RWPE2 (cell line): ENCODE measurements around the gene IGF2BP1.

Experiments used
- ATAC-seq: fragments of 200-7000 bp; cut with Tn5 transposase; 3 replicates; pipeline ENCODE4 v1.9.1; 2021; ENCODE audit warnings: low read depth
- DNase-seq: peaks from one replicate; pipeline ENCODE4 v3.0.0-alpha.2; 2020; ENCODE audit warnings: low spot score
- H3K27ac ChIP-seq: fragments of 450-650 bp; 2 replicates; pipeline ENCODE4 v1.5.1; 2017; ENCODE audit warnings: mild to moderate bottlenecking; ENCODE audit not compliant: poor library complexity, severe bottlenecking
- H3K27me3 ChIP-seq: fragments of 250-450 bp; sonication (Bioruptor Pico); 2 replicates; pipeline ENCODE4 v1.5.1; 2021; ENCODE audit warnings: mild to moderate bottlenecking, moderate library complexity; ENCODE audit not compliant: insufficient read depth, poor library complexity, severe bottlenecking
- H3K36me3 ChIP-seq: fragments of 250-450 bp; sonication (Bioruptor Pico); 2 replicates; pipeline ENCODE4 v1.5.1; 2020; ENCODE audit warnings: low read depth, mild to moderate bottlenecking, moderate library complexity
- H3K4me1 ChIP-seq: fragments of 250-450 bp; sonication (Bioruptor Pico); 2 replicates; pipeline ENCODE4 v1.5.1; 2021; ENCODE audit warnings: mild to moderate bottlenecking, moderate library complexity; ENCODE audit not compliant: insufficient read depth, poor library complexity, severe bottlenecking
- H3K4me3 ChIP-seq: fragments of 250-450 bp; sonication (Bioruptor Pico); 2 replicates; pipeline ENCODE4 v1.5.1; 2021; ENCODE audit warnings: mild to moderate bottlenecking, moderate library complexity; ENCODE audit not compliant: severe bottlenecking
- H3K9me3 ChIP-seq: fragments of 250-450 bp; sonication (Bioruptor Pico); 2 replicates; pipeline ENCODE4 v1.5.1; 2021; ENCODE audit warnings: mild to moderate bottlenecking, moderate library complexity; ENCODE audit not compliant: severe bottlenecking
- CTCF ChIP-seq: fragments of 450-650 bp; IDR thresholded peaks from one replicate; pipeline ENCODE4 v1.5.1; 2017; ENCODE audit warnings: mild to moderate bottlenecking, moderate library complexity; ENCODE audit not compliant: poor library complexity, severe bottlenecking

The IGF2BP1 gene

GRCh38 chr17:48995304-48995973 is 1.7 kb upstream of the IGF2BP1 start:
- DNase-seq = no peak
- Histone ChIP-seq H3K27me3 (peaks cover 98% of the 10 kb centered on the region), H3K27ac (no peak overlapping the region), H3K36me3 (no peaks in the 10 kb centered on the region), H3K4me1 (no peaks in the 10 kb centered on the region), H3K9me3 (no peaks in the 10 kb centered on the region), H3K4me3 (no peak overlapping the region)
- no peak for TF ChIP-seq CTCF
- ATAC-seq = peak; percentile 69

GRCh38 chr17:48995974-48996721 is 1.0 kb upstream of the IGF2BP1 start:
- Histone ChIP-seq H3K27ac (no peak overlapping the region), H3K9me3 (no peaks in the 10 kb centered on the region), H3K4me3 (no peak overlapping the region), H3K36me3 (no peaks in the 10 kb centered on the region), H3K4me1 (no peaks in the 10 kb centered on the region), H3K27me3 (peaks cover 100% of the 10 kb centered on the region)
- no peak for DNase-seq
- no peak for TF ChIP-seq CTCF
- 0 out of 3 replicates have a peak, but pooled peaks have one; percentile 17 for ATAC-seq

- H3K27me3 ChIP-seq = peaks cover 100% of the 10 kb centered on the region
Observed at GRCh38 chr17:48996722-48997102, 473 bp upstream of the IGF2BP1 start.

GRCh38 chr17:48997827-48998586 is 822 bp downstream of the IGF2BP1 start:
- no peak overlapping the region for H3K27ac ChIP-seq
- no peaks in the 10 kb centered on the region for H3K36me3 ChIP-seq
- peak; percentile 58 for ATAC-seq
- no peaks in the 10 kb centered on the region for H3K4me1 ChIP-seq
- no peaks in the 10 kb centered on the region for H3K9me3 ChIP-seq
- peaks cover 100% of the 10 kb centered on the region for H3K27me3 ChIP-seq
- H3K4me3 ChIP-seq = no peak overlapping the region
- no peak for DNase-seq
- no peak for TF ChIP-seq CTCF

More at GRCh38 chr17:48996722-48997102, 473 bp upstream of the IGF2BP1 start:
- Histone ChIP-seq H3K4me1 (no peaks in the 10 kb centered on the region), H3K4me3 (no peak overlapping the region), H3K36me3 (no peaks in the 10 kb centered on the region), H3K9me3 (no peaks in the 10 kb centered on the region), H3K27ac (no peak overlapping the region)
- no peak for TF ChIP-seq CTCF
- ATAC-seq (no peak), DNase-seq (no peak)
